ENCODE results near the gene ACTMAP.

GRCh38 chr19:40737102-40737644 is 13.1 kb downstream of the ACTMAP start:
- TF ChIP-seq POLR2A (IDR thresholded peaks at IDR 0.05) (no peak), POLR2AphosphoS5 (IDR thresholded peaks at IDR 0.05) (no peak)
- TF ChIP-seq, protein P1, sequence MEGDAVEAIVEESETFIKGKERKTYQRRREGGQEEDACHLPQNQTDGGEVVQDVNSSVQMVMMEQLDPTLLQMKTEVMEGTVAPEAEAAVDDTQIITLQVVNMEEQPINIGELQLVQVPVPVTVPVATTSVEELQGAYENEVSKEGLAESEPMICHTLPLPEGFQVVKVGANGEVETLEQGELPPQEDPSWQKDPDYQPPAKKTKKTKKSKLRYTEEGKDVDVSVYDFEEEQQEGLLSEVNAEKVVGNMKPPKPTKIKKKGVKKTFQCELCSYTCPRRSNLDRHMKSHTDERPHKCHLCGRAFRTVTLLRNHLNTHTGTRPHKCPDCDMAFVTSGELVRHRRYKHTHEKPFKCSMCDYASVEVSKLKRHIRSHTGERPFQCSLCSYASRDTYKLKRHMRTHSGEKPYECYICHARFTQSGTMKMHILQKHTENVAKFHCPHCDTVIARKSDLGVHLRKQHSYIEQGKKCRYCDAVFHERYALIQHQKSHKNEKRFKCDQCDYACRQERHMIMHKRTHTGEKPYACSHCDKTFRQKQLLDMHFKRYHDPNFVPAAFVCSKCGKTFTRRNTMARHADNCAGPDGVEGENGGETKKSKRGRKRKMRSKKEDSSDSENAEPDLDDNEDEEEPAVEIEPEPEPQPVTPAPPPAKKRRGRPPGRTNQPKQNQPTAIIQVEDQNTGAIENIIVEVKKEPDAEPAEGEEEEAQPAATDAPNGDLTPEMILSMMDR (IDR thresholded peaks at IDR 0.05) = no peak

All from sigmoid colon (tissue), 4 donors.